Measurements from ENCODE around the gene PLA2G12B. TPM values are rescaled to one million over a fixed set of nuclear protein-coding genes. Genes with fewer than 3 reads are reported as not detected.
"Not testable (repeated sequence)": the region's sequence is repeated elsewhere in the genome, so short reads cannot be mapped to it uniquely, and the experiment has no call there.

The PLA2G12B gene
- total and polyA plus RNA-seq, 2 of the 8 experiments (the other 6 are each of a cell fraction or from before 2014, with no cell fraction given): not detected

DNA sequence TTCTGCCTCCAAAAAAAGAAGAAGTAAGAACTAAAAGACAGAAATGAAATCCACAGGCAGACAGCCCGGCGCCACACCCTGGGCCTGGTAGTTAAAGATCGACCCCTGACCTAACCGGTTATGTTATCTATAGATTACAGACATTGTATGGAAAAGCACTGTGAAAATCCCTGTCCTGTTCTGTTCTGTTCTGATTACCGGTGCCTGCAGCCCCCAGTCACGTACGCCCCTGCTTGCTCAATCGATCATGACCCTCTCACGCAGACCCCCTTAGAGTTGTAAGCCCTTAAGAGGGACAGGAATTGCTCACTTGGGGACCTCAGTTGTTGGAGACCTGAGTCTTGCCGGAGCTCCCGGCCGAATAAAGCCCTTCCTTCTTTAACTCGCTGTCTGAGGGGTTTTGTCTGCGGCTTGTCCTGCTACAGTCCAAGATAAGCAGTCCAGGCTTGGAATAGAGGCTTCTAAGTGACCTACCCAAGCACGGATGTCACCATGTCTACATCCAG, 50.6 kb downstream of the PLA2G12B start:
- H3K27ac ChIP-seq (ENCODE audit: low read depth, low read length); H2BK12ac ChIP-seq (ENCODE audit: low read depth, low read length); DNase-seq (ENCODE audit: low read depth in 1 of 2, low spot score in 2 of 2); H2AFZ ChIP-seq (ENCODE audit: low read length); H2AK5ac ChIP-seq (ENCODE audit: low read depth, low read length); H3K56ac ChIP-seq (replicated peaks; ENCODE audit: insufficient read length, low read depth, low read length); H2BK5ac ChIP-seq (ENCODE audit: low read depth, low read length); H3K36me3 ChIP-seq (ENCODE audit: control insufficient read depth in 2 of 4, insufficient read depth in 4 of 4, low read length in 3 of 4); H3K14ac ChIP-seq (ENCODE audit: insufficient read length); H3K27me3 ChIP-seq (replicated peaks in 1 of 4; ENCODE audit: control insufficient read depth in 3 of 4, extremely low read depth in 1 of 4, insufficient read depth in 3 of 4, low read length in 3 of 4); H2BK20ac ChIP-seq (ENCODE audit: low read length); H3K23me2 ChIP-seq (ENCODE audit: low read depth, low read length); H4K20me1 ChIP-seq (replicated peaks in 1 of 2; ENCODE audit: control insufficient read depth in 1 of 2, insufficient read depth in 2 of 2, low read length in 2 of 2); FAIRE-seq; POLR2A ChIA-PET (ENCODE audit: partially characterized antibody); H4K91ac ChIP-seq (replicated peaks; ENCODE audit: insufficient read length, low read length); H3K79me2 ChIP-seq (ENCODE audit: control insufficient read depth in 1 of 2, insufficient read depth in 2 of 2, low read length in 2 of 2); H3K4me2 ChIP-seq (ENCODE audit: insufficient read depth in 1 of 2, low read depth in 2 of 2, low read length in 2 of 2); H3K9me3 ChIP-seq (ENCODE audit: insufficient read depth in 2 of 2, low read depth in 1 of 2, low read length in 1 of 2); H4K5ac ChIP-seq (ENCODE audit: insufficient read length, low read depth, low read length); H2BK15ac ChIP-seq (ENCODE audit: low read length); H2BK120ac ChIP-seq (replicated peaks; ENCODE audit: low read depth, low read length); H3K4me3 ChIP-seq (ENCODE audit: extremely low read depth in 1 of 4, insufficient read depth in 2 of 4, low read depth in 3 of 4, low read length in 4 of 4); H3K9ac ChIP-seq (replicated peaks in 1 of 4; ENCODE audit: extremely low read depth in 1 of 4, low read depth in 3 of 4, low read length in 3 of 4); H3K23ac ChIP-seq (ENCODE audit: insufficient read length); H4K8ac ChIP-seq (ENCODE audit: extremely low read depth, insufficient read depth, low read length); H3K79me1 ChIP-seq (ENCODE audit: low read depth, low read length); H3K4ac ChIP-seq (replicated peaks; ENCODE audit: insufficient read length, low read depth, low read length); H3K18ac ChIP-seq (ENCODE audit: extremely low read depth, low read length); H3K4me1 ChIP-seq (replicated peaks in 1 of 4; ENCODE audit: control insufficient read depth in 3 of 4, insufficient read depth in 4 of 4, low read length in 3 of 4): not testable (repeated sequence)
- WGBS, 2 experiments (ENCODE audit: extremely low coverage in 1 of 2, insufficient coverage in 1 of 2, insufficient read length in 1 of 2, insufficient replicate concordance in 2 of 2, low coverage in 1 of 2, low lambda C conversion rate in 2 of 2, missing lambda C conversion rate in 1 of 2): 94% methylated on average over 15 of the region's 15 CpGs; no CpG with 5 or more reads in 1 of the 2 experiments
- CTCF ChIA-PET (ENCODE audit: partially characterized antibody): interaction anchor here (0.7 kb wide), 1 partner anchor 28 kb away, joined by 3 read pairs; no protein-coding TSS in a partner anchor

All from H1 (cell line).